Gastroesophageal sphincter (tissue), 3 donors: ENCODE measurements around the gene RASSF7.

Experiments
- CTCF ChIP-seq, 4 experiments: fragments of 200-600 bp in 2 of 4; fragments of 450-650 bp in 2 of 4; sonication (generic) in 1 of 4; IDR thresholded peaks; one replicate each; pipeline ENCODE4 v1.5.1; 2017 to 2019; ENCODE audit warnings: antibody characterized with exemption in 4 of 4, mild to moderate bottlenecking in 2 of 4, moderate library complexity in 2 of 4
- POLR2A ChIP-seq, 2 donors: fragments of 450-650 bp; IDR thresholded peaks; one replicate each; pipeline ENCODE4 v1.6.1; 2017; ENCODE audit warnings: antibody characterized with exemption in 2 of 2, mild to moderate bottlenecking in 2 of 2, moderate library complexity in 1 of 2
- POLR2AphosphoS5 ChIP-seq: sonication (generic); formaldehyde crosslinking; IDR thresholded peaks from one replicate; pipeline ENCODE4 v1.6.1; 2017; ENCODE audit warnings: antibody characterized with exemption

DNA sequence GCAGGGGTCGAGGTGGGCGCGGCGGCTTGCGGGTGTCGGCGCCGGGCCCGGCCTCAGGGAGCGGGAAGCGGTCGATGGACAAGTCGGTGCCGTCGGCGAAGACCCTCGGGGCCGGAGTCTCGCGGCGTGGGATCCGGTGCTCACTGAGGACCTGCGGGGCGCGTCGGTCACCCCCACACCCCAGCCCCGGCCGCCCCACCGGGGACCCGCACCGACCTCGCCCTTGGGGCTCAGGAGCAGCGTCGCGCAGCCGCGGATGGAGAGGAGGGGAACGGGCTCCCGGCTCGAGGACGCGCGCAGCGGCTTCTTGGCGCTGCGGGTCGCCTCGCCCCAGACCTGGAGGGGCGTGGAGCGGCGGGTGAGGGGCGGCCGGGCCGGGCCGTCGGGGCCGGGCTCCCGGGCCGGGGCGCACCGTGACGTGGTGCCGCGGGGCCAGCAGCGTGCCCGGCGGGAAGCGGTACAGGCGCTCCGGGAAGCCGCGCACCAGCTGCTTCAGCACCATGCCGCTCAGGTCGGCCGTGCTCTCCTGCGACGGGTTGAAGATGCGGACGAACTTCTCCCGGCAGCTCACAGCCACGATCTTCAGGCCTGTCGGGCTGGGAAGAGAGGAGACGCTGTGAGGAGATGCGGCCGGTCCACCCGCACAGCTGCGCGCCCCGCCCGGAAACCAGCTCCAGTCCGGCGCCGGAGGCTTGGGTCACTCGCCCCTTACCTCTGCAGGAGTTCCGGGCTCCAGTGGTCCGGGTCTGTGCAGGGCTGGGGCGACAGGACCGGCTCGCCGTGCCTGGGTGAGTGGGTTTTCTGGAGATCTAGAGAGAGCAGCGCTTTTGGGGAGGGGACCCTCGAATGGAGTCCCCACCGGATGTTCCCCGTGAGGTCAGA is 4.7 kb upstream of the RASSF7 start:
- no peak for TF ChIP-seq CTCF (IDR thresholded peaks at IDR 0.05)
- no peak for TF ChIP-seq POLR2AphosphoS5
- TF ChIP-seq POLR2A (IDR thresholded peaks at IDR 0.05): no peak
